Liver (tissue), 9 donors: ENCODE measurements around the gene CBFA2T2. TPM values are rescaled to one million over a fixed set of nuclear protein-coding genes. Genes with fewer than 3 reads are reported as not detected.

Source experiments
- DNase-seq: peaks from one replicate; pipeline ENCODE4 v3.0.0-alpha.2; 2017; ENCODE audit warnings: low spot score
- H3K27ac ChIP-seq, 2 donors: one replicate each; pipeline ENCODE4 v1.7.0; 2013; ENCODE audit warnings: inconsistent platforms in 2 of 2, low read length in 2 of 2, control low read depth in 1 of 2, low read depth in 1 of 2, mild to moderate bottlenecking in 1 of 2
- H3K27me3 ChIP-seq, 4 donors: one replicate each; pipeline versions ENCODE4 v1.6.1 to v1.7.0; 2013; ENCODE audit warnings: low read length in 3 of 4, inconsistent platforms in 1 of 4, mild to moderate bottlenecking in 1 of 4, moderate library complexity in 1 of 4; ENCODE audit not compliant: control insufficient read depth in 4 of 4, insufficient read depth in 4 of 4
- H3K36me3 ChIP-seq, 4 donors: one replicate each; pipeline versions ENCODE4 v1.6.1 to v1.7.0; 2013; ENCODE audit warnings: low read length in 3 of 4, mild to moderate bottlenecking in 3 of 4, low read depth in 1 of 4, moderate library complexity in 1 of 4; ENCODE audit not compliant: control insufficient read depth in 4 of 4, insufficient read depth in 3 of 4
- H3K4me1 ChIP-seq, 4 donors: one replicate each; pipeline versions ENCODE4 v1.6.1 to v1.7.0; 2013; ENCODE audit warnings: low read length in 3 of 4, mild to moderate bottlenecking in 3 of 4, moderate library complexity in 1 of 4; ENCODE audit not compliant: control insufficient read depth in 4 of 4, insufficient read depth in 4 of 4
- H3K4me3 ChIP-seq, 3 donors: one replicate each; pipeline versions ENCODE4 v1.6.1 to v1.7.0; 2013; ENCODE audit warnings: low read length in 3 of 3, control low read depth in 1 of 3, low read depth in 1 of 3, mild to moderate bottlenecking in 1 of 3
- H3K9ac ChIP-seq, 2 donors: one replicate each; pipeline ENCODE4 v1.7.0; 2013; ENCODE audit warnings: low read length in 2 of 2, mild to moderate bottlenecking in 2 of 2, moderate library complexity in 2 of 2, control low read depth in 1 of 2, low read depth in 1 of 2
- H3K9me3 ChIP-seq, 4 donors: one replicate each; pipeline versions ENCODE4 v1.6.1 to v1.7.0; 2013; ENCODE audit warnings: low read length in 3 of 4; ENCODE audit not compliant: control insufficient read depth in 4 of 4
- FOXA1 ChIP-seq: IDR thresholded peaks from 2 replicates; pipeline ENCODE4 v1.6.1; 2016; ENCODE audit warnings: antibody characterized with exemption
- GABPA ChIP-seq, 2 donors: IDR thresholded peaks in 1 of 2; conservative IDR thresholded peaks in 1 of 2; 2 replicates each; pipeline ENCODE4 v1.6.1; 2016; ENCODE audit warnings: antibody characterized with exemption in 2 of 2, mild to moderate bottlenecking in 1 of 2, moderate library complexity in 1 of 2
- HNF4A ChIP-seq, 2 donors: conservative IDR thresholded peaks; 2 replicates each; pipeline ENCODE4 v1.6.1; 2016; ENCODE audit warnings: antibody characterized with exemption in 2 of 2, mild to moderate bottlenecking in 2 of 2
- HNF4G ChIP-seq: IDR thresholded peaks from 2 replicates; pipeline ENCODE4 v1.6.1; 2016; ENCODE audit warnings: antibody characterized with exemption
- MAX ChIP-seq: IDR thresholded peaks from 2 replicates; pipeline ENCODE4 v1.6.1; 2016; ENCODE audit warnings: antibody characterized with exemption
- NR2F2 ChIP-seq: IDR thresholded peaks from 2 replicates; pipeline ENCODE4 v1.6.1; 2016; ENCODE audit warnings: antibody characterized with exemption
- REST ChIP-seq: IDR thresholded peaks from 2 replicates; pipeline ENCODE4 v1.6.1; 2016; ENCODE audit warnings: antibody characterized with exemption, mild to moderate bottlenecking
- RXRA ChIP-seq, 2 donors: IDR thresholded peaks; 2 replicates each; pipeline ENCODE4 v1.6.1; 2017 to 2018; ENCODE audit warnings: antibody characterized with exemption in 2 of 2, mild to moderate bottlenecking in 1 of 2
- SP1 ChIP-seq: IDR thresholded peaks from 2 replicates; pipeline ENCODE4 v1.6.1; 2018; ENCODE audit warnings: antibody characterized with exemption, mild to moderate bottlenecking
- ZBTB33 ChIP-seq: IDR thresholded peaks from 2 replicates; pipeline ENCODE4 v1.6.1; 2016; ENCODE audit warnings: antibody characterized with exemption
- WGBS: extraction: QIAGEN DNeasy Blood & Tissue Kit; methylation state at CpG from one replicate; pipeline ENCODE4 v1.1.7; 2013; 5-methylcytosine and 5-hydroxymethylcytosine counted together
- polyA plus RNA-seq, 2 donors: library from polyadenylated mRNA; stranded (reverse) in 1 of 2; unstranded in 1 of 2; fragments of 200-250 nt in 1 of 2; fragments of >200 nt in 1 of 2; fragmentation: Nextera tagmentation in 1 of 2; extraction: Ambion mirVana in 1 of 2; gene quantifications; one replicate each; pipeline versions ENCODE4 v1.2.1 to v1.2.3, GENCODE V29; 2013 to 2015
- total RNA-seq, 2 donors: library from RNA; depleted of rRNA; stranded (reverse); fragments of >200 nt; gene quantifications; one replicate each; pipeline ENCODE4 v1.2.3, GENCODE V29; 2014
- donor health status: healthy.
- donor health status: healthy.
- donor health status: healthy.
- donor health status: healthy.
- donor health status: healthy.

Gene CBFA2T2
- total and polyA plus RNA-seq, 4 donors, result 2.0 to 5.5 (median 5.3) TPM

GRCh38 chr20:33681288-33681687, 191.4 kb downstream of the CBFA2T2 start (continued):
- no peak for TF ChIP-seq REST

- H3K9ac ChIP-seq, result no peak overlapping the region
- no peaks in the 10 kb centered on the region for H3K9me3 ChIP-seq
- H3K4me1 ChIP-seq, result peaks cover 2 to 17% (median 8%) of the 10 kb centered on the region in 4 donors
- no peaks in the 10 kb centered on the region for H3K27me3 ChIP-seq
- no peak for TF ChIP-seq REST
- no peak for TF ChIP-seq NR2F2
- no peak for TF ChIP-seq HNF4A (conservative IDR thresholded peaks at IDR 0.05)
- TF ChIP-seq MAX, result no peak
- TF ChIP-seq GABPA (IDR thresholded peaks at IDR 0.05 in 1 of 2, conservative IDR thresholded peaks at IDR 0.05 in 1 of 2), result no peak
- H3K36me3 ChIP-seq, result no peaks in the 10 kb centered on the region
- no peak overlapping the region for H3K27ac ChIP-seq
- 94% methylated on average over 9 of the region's 9 CpGs for WGBS
- no peak overlapping the region for H3K4me3 ChIP-seq
- DNase-seq, result no peak
Measured at GRCh38 chr20:33681728-33682353, 191.9 kb downstream of the CBFA2T2 start.

- Histone ChIP-seq H3K27me3 (no peaks in the 10 kb centered on the region), H3K27ac (no peak overlapping the region), H3K9ac (no peak overlapping the region), H3K4me3 (no peak overlapping the region), H3K9me3 (no peaks in the 10 kb centered on the region), H3K4me1 (peaks cover 2 to 19% (median 8%) of the 10 kb centered on the region in 4 donors), H3K36me3 (no peaks in the 10 kb centered on the region)
- TF ChIP-seq SP1, result no peak
- no peak for TF ChIP-seq FOXA1
- TF ChIP-seq RXRA (IDR thresholded peaks at IDR 0.05), result no peak
- no peak for TF ChIP-seq GABPA (IDR thresholded peaks at IDR 0.05 in 1 of 2, conservative IDR thresholded peaks at IDR 0.05 in 1 of 2)
- no peak for TF ChIP-seq MAX
- TF ChIP-seq ZBTB33, result no peak
- TF ChIP-seq HNF4A (conservative IDR thresholded peaks at IDR 0.05), result no peak
- TF ChIP-seq HNF4G, result no peak
- 68% methylated on average over 10 of the region's 10 CpGs for WGBS
- DNase-seq, result no peak
Measured at GRCh38 chr20:33684533-33685327, 194.8 kb downstream of the CBFA2T2 start.
